ENCODE measurements around the gene PPTC7.
"Not testable (repeated sequence)": the region's sequence is repeated elsewhere in the genome, so short reads cannot be mapped to it uniquely, and the experiment has no call there.

PPTC7 gene

DNA sequence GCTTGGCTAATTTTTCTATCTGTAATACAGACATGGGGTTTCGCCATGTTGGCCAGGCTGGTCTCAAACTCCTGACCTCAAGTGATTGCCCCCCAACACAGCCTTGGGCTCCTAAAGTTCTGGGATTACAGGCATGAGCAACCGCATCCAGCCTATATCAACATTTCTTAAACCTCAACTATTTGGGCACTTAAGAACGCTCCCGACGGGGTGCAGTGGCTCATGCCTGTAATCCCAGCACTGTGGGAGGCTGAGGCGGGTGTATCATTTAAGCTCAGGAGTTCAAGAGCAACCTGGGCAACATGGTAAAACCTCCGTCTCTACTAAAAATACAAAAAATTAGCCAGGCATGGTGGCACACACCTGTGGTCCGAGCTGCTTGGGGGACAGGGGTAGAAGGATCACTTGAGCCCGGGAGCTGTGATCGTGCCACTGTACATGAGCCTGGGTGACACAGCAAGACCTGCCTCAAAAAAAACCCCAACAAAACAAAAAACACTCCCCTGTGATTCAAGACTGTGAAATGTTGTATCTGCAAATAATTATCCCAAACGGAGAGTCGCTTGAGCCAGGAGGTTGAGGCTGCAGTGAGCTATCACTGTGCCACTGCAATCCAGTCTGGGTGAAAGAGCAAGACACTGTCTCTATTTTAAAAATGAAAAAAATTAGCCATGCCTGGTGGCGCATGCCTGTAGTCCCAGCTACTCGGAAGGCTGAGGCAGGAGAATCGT is 21.5 kb downstream of the PPTC7 start:
- H3K4me3 ChIP-seq, result no peak overlapping the region
- no peaks in the 10 kb centered on the region for H3K27me3 ChIP-seq
- intact Hi-C loops (cut with DNase I; ENCODE audit: low total_unique reads), result no loop called here
- no peak for DNase-seq
- H3K9me3 ChIP-seq, result no peaks in the 10 kb centered on the region
- no peak overlapping the region for H3K27ac ChIP-seq
- H3K4me1 ChIP-seq, result peaks cover 8 to 57% (median 34%) of the 10 kb centered on the region in 4 donors
- H3K36me3 ChIP-seq, result no peaks in the 10 kb centered on the region
- TF ChIP-seq, protein P1, sequence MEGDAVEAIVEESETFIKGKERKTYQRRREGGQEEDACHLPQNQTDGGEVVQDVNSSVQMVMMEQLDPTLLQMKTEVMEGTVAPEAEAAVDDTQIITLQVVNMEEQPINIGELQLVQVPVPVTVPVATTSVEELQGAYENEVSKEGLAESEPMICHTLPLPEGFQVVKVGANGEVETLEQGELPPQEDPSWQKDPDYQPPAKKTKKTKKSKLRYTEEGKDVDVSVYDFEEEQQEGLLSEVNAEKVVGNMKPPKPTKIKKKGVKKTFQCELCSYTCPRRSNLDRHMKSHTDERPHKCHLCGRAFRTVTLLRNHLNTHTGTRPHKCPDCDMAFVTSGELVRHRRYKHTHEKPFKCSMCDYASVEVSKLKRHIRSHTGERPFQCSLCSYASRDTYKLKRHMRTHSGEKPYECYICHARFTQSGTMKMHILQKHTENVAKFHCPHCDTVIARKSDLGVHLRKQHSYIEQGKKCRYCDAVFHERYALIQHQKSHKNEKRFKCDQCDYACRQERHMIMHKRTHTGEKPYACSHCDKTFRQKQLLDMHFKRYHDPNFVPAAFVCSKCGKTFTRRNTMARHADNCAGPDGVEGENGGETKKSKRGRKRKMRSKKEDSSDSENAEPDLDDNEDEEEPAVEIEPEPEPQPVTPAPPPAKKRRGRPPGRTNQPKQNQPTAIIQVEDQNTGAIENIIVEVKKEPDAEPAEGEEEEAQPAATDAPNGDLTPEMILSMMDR (IDR thresholded peaks at IDR 0.05), result no peak

DNA sequence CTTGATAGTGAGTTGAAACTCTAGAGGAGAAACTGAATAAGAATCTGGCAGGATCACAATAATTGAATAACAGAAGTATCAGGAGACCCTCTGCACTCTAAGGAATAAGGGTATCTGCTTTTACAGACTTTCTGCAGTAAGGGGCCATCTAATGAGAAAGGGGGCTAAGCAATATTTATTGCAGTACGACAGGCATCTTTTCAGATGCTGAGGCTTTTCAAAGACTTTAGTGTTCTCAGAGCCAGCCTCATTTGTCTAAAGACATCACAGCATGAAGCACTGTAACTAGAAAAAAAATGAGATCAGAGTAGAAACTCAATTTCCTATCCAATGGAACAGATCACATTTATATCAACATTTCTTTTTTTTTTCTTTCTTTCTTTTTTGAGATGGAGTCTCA is 22.2 kb downstream of the PPTC7 start:
- H3K27ac ChIP-seq, result no peak overlapping the region
- no peaks in the 10 kb centered on the region for H3K36me3 ChIP-seq
- H3K9me3 ChIP-seq, result no peaks in the 10 kb centered on the region
- no peaks in the 10 kb centered on the region for H3K27me3 ChIP-seq
- DNase-seq, result no peak
- TF ChIP-seq, protein P1 (IDR thresholded peaks at IDR 0.05), result no peak
- intact Hi-C loops (cut with DNase I; ENCODE audit: low total_unique reads), result no loop called here
- peaks cover 8 to 57% (median 36%) of the 10 kb centered on the region in 4 donors for H3K4me1 ChIP-seq
- no peak overlapping the region for H3K4me3 ChIP-seq

DNA sequence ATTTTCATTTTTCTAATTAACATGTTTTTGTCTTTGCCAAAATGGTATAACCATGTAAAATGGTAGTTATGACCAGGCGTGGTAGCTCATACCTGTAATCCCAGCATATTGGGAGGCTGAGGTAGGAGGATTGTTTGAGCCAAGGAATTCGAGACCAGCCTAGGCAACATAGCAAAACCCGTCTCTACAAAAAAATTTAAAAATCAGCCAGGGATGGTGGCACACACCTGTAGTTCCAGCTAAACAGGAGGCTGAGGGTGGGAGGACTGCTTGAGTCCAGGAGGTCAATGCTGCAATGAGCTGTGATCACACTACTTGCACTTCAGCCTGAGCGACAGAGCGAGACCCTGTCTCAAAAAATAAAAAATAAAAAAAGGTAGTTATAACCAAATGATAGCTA is 23.1 kb downstream of the PPTC7 start:
- peaks cover 8 to 58% (median 37%) of the 10 kb centered on the region in 4 donors for H3K4me1 ChIP-seq
- H3K4me3 ChIP-seq, result no peak overlapping the region
- no peak for DNase-seq
- H3K9me3 ChIP-seq, result no peaks in the 10 kb centered on the region
- intact Hi-C loops (cut with DNase I; ENCODE audit: low total_unique reads), result no loop called here
- H3K36me3 ChIP-seq, result no peaks in the 10 kb centered on the region
- H3K27ac ChIP-seq, result no peak overlapping the region
- H3K27me3 ChIP-seq, result no peaks in the 10 kb centered on the region
- TF ChIP-seq, protein P1 (IDR thresholded peaks at IDR 0.05), result no peak

DNA sequence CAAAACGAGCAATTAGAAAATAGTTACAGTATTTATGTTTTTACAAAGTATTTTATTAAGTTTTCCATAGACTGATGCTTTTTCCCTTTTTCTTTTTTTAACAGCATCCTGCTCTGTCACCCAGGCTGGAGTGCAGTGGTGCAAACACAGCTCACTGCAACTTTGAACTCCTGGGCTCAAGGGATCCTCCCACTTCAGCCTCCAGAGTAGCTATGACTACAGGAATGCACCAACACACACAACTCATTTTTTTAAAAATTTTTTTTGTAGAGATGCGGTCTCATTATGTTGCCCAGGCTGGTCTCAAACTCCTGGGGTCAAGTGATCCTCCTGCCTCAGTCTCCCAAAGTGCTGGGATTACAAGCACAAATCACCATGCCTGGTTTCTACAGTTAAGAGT is 24.2 kb downstream of the PPTC7 start:
- intact Hi-C loops (cut with DNase I; ENCODE audit: low total_unique reads); H3K9me3 ChIP-seq; H3K36me3 ChIP-seq; H3K27ac ChIP-seq; H3K4me3 ChIP-seq; DNase-seq; H3K27me3 ChIP-seq: not testable (repeated sequence)
- peaks cover 7 to 52% (median 32%) of the 10 kb centered on the region in 4 donors for H3K4me1 ChIP-seq

DNA sequence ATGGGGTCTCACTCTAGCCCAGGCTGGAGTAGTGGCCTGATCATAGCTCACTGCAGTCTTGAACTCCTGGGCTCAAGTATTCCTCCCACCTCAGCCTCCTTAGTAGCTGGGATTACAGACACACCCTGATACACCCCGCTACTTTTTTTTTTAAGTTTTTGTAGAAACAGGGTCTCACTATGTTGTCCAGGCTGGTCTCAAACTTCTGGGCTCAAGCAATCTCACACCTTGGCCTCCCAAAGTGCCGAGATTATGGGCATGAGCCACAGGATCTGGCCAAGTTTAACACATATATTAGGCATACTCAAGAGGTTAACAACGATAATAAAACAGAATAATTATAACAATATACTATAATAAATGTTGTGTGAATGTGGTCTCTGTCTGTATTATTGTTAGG is 25.8 kb downstream of the PPTC7 start:
- no peak overlapping the region for H3K4me3 ChIP-seq
- DNase-seq, result no peak
- TF ChIP-seq, protein P1 (IDR thresholded peaks at IDR 0.05), result no peak
- no peak overlapping the region for H3K27ac ChIP-seq
- H3K9me3 ChIP-seq, result no peaks in the 10 kb centered on the region
- H3K4me1 ChIP-seq, result peaks cover 0 to 35% (median 19%) of the 10 kb centered on the region in 4 donors
- intact Hi-C loops (cut with DNase I; ENCODE audit: low total_unique reads), result no loop called here
- no peaks in the 10 kb centered on the region for H3K36me3 ChIP-seq
- H3K27me3 ChIP-seq, result no peaks in the 10 kb centered on the region

DNA sequence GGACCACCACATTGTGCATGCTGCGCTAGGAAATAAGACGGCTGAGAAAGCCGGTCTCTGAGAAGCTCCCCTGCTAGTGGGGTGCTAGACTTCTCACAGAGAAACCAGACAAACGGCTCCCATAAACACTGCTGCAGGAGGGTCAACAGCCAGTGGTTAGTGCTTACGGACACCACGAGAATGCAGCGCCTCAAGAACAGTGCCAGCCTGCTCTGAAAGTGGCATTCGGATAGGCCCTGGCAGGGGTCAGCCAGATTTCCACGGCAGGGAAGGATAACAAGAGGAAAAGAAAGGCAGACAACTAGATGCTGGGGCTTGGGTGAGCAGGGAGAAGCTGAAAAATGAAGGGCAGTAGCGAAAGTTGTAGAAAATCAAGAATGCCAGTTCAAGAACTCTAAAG is 26.4 kb downstream of the PPTC7 start:
- peaks cover 0 to 31% (median 17%) of the 10 kb centered on the region in 4 donors for H3K4me1 ChIP-seq
- TF ChIP-seq, protein P1 (IDR thresholded peaks at IDR 0.05), result no peak

More for the DNA sequence above, 26.4 kb downstream of the PPTC7 start:
- Histone ChIP-seq H3K9me3 (no peaks in the 10 kb centered on the region), H3K27me3 (no peaks in the 10 kb centered on the region), H3K27ac (no peak overlapping the region), H3K36me3 (no peaks in the 10 kb centered on the region), H3K4me3 (no peak overlapping the region)
- intact Hi-C loops (cut with DNase I; ENCODE audit: low total_unique reads), result no loop called here
- no peak for DNase-seq

All from tibial artery (tissue), 4 donors.